WI38 (cell line): ENCODE results near the gene ALK.
"Not testable (repeated sequence)": the region's sequence is repeated elsewhere in the genome, so short reads cannot be mapped to it uniquely, and the experiment has no call there.

ENCODE experiments used
- H3K4me3 ChIP-seq: 2 replicates; pipeline ENCODE4 v1.5.1; 2011; ENCODE audit warnings: low read depth, mild to moderate bottlenecking, control low read depth, low read length
- CTCF ChIP-seq: IDR thresholded peaks from 2 replicates; pipeline ENCODE4 v1.5.1; 2012; ENCODE audit warnings: low read depth, mild to moderate bottlenecking, control low read depth, low read length

Gene ALK

GRCh38 chr2:29829841-29830240 lies 91.5 kb downstream of the ALK start:
- TF ChIP-seq CTCF = no peak
- H3K4me3 ChIP-seq = no peak overlapping the region

DNA sequence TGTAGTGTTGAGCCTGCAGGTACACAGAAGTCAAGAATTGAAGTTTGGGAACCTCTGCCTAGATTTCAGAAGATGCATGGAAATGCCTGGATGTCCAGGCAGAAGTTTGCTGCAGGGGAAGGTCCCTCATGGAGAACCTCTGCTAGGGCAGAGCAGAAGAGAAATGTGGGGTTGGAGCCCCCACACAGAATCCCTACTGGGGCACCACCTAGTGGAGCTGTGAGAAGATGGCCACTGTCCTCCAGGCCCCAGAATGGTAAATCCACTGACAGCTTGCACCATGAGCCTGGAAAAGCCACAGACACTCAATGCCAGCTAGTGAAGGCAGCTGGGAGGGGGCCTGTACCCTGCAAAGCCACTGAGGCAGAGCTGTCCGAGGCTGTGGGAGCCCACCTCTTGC lies 97.2 kb downstream of the ALK start:
- not testable (repeated sequence) for H3K4me3 ChIP-seq

GRCh38 chr2:29821591-29821990 lies 99.8 kb downstream of the ALK start:
- H3K4me3 ChIP-seq = no peak overlapping the region
- TF ChIP-seq CTCF = no peak

DNA sequence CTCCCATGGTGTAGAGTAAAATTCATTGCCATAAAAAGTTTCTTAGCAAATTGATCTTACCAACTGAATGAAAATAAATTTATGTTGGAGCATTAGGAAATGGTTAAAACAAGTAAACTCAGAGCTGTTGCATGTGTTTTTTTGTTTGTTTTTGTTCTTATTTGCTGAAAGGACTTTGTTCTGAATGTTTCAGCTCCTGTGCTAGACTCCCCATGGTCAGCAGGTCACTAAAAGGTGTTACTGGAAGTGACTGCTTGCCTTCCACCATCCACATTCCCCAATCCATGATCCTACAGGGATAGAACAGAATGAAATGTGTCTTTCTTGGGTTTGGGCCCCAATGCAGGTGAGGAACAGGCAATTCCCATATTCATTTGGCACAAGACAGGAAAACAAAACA lies 101.8 kb downstream of the ALK start:
- no peak for TF ChIP-seq CTCF

GRCh38 chr2:29817801-29818680 lies 103.3 kb downstream of the ALK start:
- no peak overlapping the region for H3K4me3 ChIP-seq
- no peak for TF ChIP-seq CTCF

More for the DNA sequence above, 101.8 kb downstream of the ALK start:
- no peak overlapping the region for H3K4me3 ChIP-seq

- no peak overlapping the region for H3K4me3 ChIP-seq
- TF ChIP-seq CTCF = no peak
Observed at GRCh38 chr2:29817299-29817698, 104.1 kb downstream of the ALK start.

- TF ChIP-seq CTCF = no peak
- H3K4me3 ChIP-seq = no peak overlapping the region
Observed at GRCh38 chr2:29816651-29817050, 104.7 kb downstream of the ALK start.

DNA sequence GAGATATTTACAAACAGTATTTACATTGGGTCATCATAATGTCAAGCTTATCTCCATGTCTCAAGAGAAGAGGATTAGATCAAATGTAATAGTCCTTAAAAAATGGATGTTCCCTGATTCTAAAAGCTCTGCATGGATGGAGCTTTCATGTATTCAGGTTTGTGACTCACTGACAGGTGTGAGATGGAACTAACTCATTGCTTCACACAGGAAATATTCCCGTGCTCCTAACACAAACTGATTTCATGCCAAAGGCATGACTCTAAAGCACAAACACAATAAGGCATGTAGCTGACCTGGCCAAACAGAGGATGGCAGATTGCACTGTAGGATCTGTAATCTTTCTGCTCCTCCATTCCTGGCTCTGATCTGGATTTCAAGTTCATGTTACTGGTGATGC lies 110.0 kb downstream of the ALK start:
- TF ChIP-seq CTCF = no peak
- no peak overlapping the region for H3K4me3 ChIP-seq
